PC-3 (cell line): Measurements from ENCODE around the gene PPP1CC.

ENCODE experiments used
- EZH2 ChIP-seq: fragments of 300-600 bp; sonication (generic); IDR thresholded peaks from one replicate; pipeline ENCODE4 v1.6.1; 2017; ENCODE audit warnings: antibody characterized with exemption, mild to moderate bottlenecking, low read length; ENCODE audit not compliant: unreplicated experiment
- EZH2phosphoT487 ChIP-seq: fragments of 300-600 bp; sonication (generic); IDR thresholded peaks from 2 replicates; pipeline ENCODE4 v1.6.1; 2018; ENCODE audit warnings: mild to moderate bottlenecking, antibody characterized with exemption, low read length, borderline replicate concordance
- TF ChIP-seq, protein P1 (sequence below): fragments of 300-600 bp; sonication (generic); conservative IDR thresholded peaks from 2 replicates; pipeline ENCODE4 v1.5.1; 2017; ENCODE audit warnings: antibody characterized with exemption, low read depth, mild to moderate bottlenecking, low read length

- TF ChIP-seq, protein P1, sequence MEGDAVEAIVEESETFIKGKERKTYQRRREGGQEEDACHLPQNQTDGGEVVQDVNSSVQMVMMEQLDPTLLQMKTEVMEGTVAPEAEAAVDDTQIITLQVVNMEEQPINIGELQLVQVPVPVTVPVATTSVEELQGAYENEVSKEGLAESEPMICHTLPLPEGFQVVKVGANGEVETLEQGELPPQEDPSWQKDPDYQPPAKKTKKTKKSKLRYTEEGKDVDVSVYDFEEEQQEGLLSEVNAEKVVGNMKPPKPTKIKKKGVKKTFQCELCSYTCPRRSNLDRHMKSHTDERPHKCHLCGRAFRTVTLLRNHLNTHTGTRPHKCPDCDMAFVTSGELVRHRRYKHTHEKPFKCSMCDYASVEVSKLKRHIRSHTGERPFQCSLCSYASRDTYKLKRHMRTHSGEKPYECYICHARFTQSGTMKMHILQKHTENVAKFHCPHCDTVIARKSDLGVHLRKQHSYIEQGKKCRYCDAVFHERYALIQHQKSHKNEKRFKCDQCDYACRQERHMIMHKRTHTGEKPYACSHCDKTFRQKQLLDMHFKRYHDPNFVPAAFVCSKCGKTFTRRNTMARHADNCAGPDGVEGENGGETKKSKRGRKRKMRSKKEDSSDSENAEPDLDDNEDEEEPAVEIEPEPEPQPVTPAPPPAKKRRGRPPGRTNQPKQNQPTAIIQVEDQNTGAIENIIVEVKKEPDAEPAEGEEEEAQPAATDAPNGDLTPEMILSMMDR = no peak
- no peak for TF ChIP-seq EZH2
- TF ChIP-seq EZH2phosphoT487 = no peak
Measured at GRCh38 chr12:110733089-110733715, 9.5 kb downstream of the PPP1CC start.
